H9 (cell line): ENCODE data around the gene PRRX1. TPM values are rescaled to one million over a fixed set of nuclear protein-coding genes. Genes with fewer than 3 reads are reported as not detected.

ENCODE experiments used
- DNase-seq: peaks from one replicate; pipeline ENCODE4 v3.0.0-alpha.2; 2017
- H2AFZ ChIP-seq: one replicate; pipeline ENCODE4 v1.6.1; 2013; ENCODE audit warnings: mild to moderate bottlenecking, low read length, control low read depth, moderate library complexity
- H2AK5ac ChIP-seq: 2 replicates; pipeline ENCODE4 v1.6.1; 2013; ENCODE audit warnings: low read length, control low read depth, mixed read lengths; ENCODE audit not compliant: insufficient read length
- H2BK120ac ChIP-seq: one replicate; pipeline ENCODE4 v1.6.1; 2013; ENCODE audit warnings: low read depth, mild to moderate bottlenecking, low read length, control low read depth, inconsistent platforms; ENCODE audit not compliant: poor library complexity, severe bottlenecking
- H2BK12ac ChIP-seq: 2 replicates; pipeline ENCODE4 v1.6.1; 2013; ENCODE audit warnings: low read length, control low read depth, mixed read lengths, low read depth; ENCODE audit not compliant: insufficient read length
- H2BK15ac ChIP-seq: 2 replicates; pipeline ENCODE4 v1.6.1; 2013; ENCODE audit warnings: low read depth, low read length, control low read depth
- H2BK20ac ChIP-seq: one replicate; pipeline ENCODE4 v1.6.1; 2013; ENCODE audit warnings: low read depth, mild to moderate bottlenecking, low read length, control low read depth, inconsistent platforms; ENCODE audit not compliant: poor library complexity, severe bottlenecking
- H2BK5ac ChIP-seq: 2 replicates; pipeline ENCODE4 v1.6.1; 2013; ENCODE audit warnings: low read length, control low read depth, mixed read lengths; ENCODE audit not compliant: insufficient read length
- H3K14ac ChIP-seq: 2 replicates; pipeline ENCODE4 v1.6.1; 2013; ENCODE audit warnings: low read length, control low read depth; ENCODE audit not compliant: insufficient read depth
- H3K18ac ChIP-seq: 2 replicates; pipeline ENCODE4 v1.6.1; 2013; ENCODE audit warnings: low read depth, mild to moderate bottlenecking, mixed read lengths, low read length, control low read depth; ENCODE audit not compliant: insufficient read length
- H3K23ac ChIP-seq: 2 replicates; pipeline ENCODE4 v1.6.1; 2013; ENCODE audit warnings: low read length, control low read depth, mixed read lengths, low read depth; ENCODE audit not compliant: insufficient read length
- H3K23me2 ChIP-seq: 2 replicates; pipeline ENCODE4 v1.6.1; 2013; ENCODE audit warnings: low read depth, mild to moderate bottlenecking, mixed read lengths, low read length, control low read depth; ENCODE audit not compliant: insufficient read length, poor library complexity, severe bottlenecking
- H3K27ac ChIP-seq: 2 replicates; pipeline ENCODE4 v1.5.1; 2013; ENCODE audit warnings: low read length, control low read depth, mixed read lengths, low read depth; ENCODE audit not compliant: insufficient read length
- H3K27me3 ChIP-seq: 2 replicates; pipeline ENCODE4 v1.6.1; 2013; ENCODE audit warnings: low read length, control low read depth, inconsistent platforms; ENCODE audit not compliant: insufficient read depth
- H3K4ac ChIP-seq: 2 replicates; pipeline ENCODE4 v1.6.1; 2013; ENCODE audit warnings: low read depth, mild to moderate bottlenecking, control low read depth, inconsistent platforms, low read length, moderate library complexity
- H3K4me1 ChIP-seq: 2 replicates; pipeline ENCODE4 v1.6.1; 2013; ENCODE audit warnings: low read length, control low read depth, inconsistent platforms; ENCODE audit not compliant: insufficient read depth
- H3K4me2 ChIP-seq: 2 replicates; pipeline ENCODE4 v1.6.1; 2013; ENCODE audit warnings: low read length, control low read depth, mixed read lengths; ENCODE audit not compliant: insufficient read length, insufficient read depth
- H3K56ac ChIP-seq: 2 replicates; pipeline ENCODE4 v1.6.1; 2013; ENCODE audit warnings: low read depth, mild to moderate bottlenecking, mixed read lengths, low read length, control low read depth; ENCODE audit not compliant: insufficient read length
- H3K79me1 ChIP-seq: 2 replicates; pipeline ENCODE4 v1.6.1; 2013; ENCODE audit warnings: low read depth, mild to moderate bottlenecking, moderate library complexity, low read length, control low read depth, inconsistent platforms; ENCODE audit not compliant: insufficient read depth, poor library complexity, severe bottlenecking
- H3K79me2 ChIP-seq: 2 replicates; pipeline ENCODE4 v1.6.1; 2013; ENCODE audit warnings: low read length, control low read depth, inconsistent platforms; ENCODE audit not compliant: insufficient read depth
- H3K9ac ChIP-seq: 2 replicates; pipeline ENCODE4 v1.6.1; 2013; ENCODE audit warnings: low read length, control low read depth, mixed read lengths; ENCODE audit not compliant: insufficient read length; ENCODE audit errors: extremely low read depth
- H3K9me3 ChIP-seq: one replicate; pipeline ENCODE4 v1.6.1; 2013; ENCODE audit warnings: low read depth, low read length, inconsistent platforms; ENCODE audit not compliant: control insufficient read depth
- H3T11ph ChIP-seq: one replicate; pipeline ENCODE4 v1.6.1; 2013; ENCODE audit warnings: mild to moderate bottlenecking, low read length, control low read depth, inconsistent platforms
- H4K20me1 ChIP-seq: one replicate; pipeline ENCODE4 v1.6.1; 2013; ENCODE audit not compliant: control insufficient read depth, insufficient read length, insufficient read depth
- H4K5ac ChIP-seq: 2 replicates; pipeline ENCODE4 v1.6.1; 2013; ENCODE audit warnings: low read depth, mild to moderate bottlenecking, mixed read lengths, low read length, control low read depth; ENCODE audit not compliant: insufficient read length
- H4K8ac ChIP-seq: replicated peaks from 2 replicates; pipeline ENCODE4 v1.6.1; 2013; ENCODE audit warnings: low read length, control low read depth, mixed read lengths, low read depth; ENCODE audit not compliant: insufficient read length
- H4K91ac ChIP-seq: 2 replicates; pipeline ENCODE4 v1.6.1; 2013; ENCODE audit warnings: low read depth, mild to moderate bottlenecking, moderate library complexity, mixed read lengths, low read length, control low read depth; ENCODE audit not compliant: insufficient read length
- H3K27ac Mint-ChIP-seq, 3 experiments: 2 replicates in 2 of 3; 3 replicates in 1 of 3; pipeline ENCODE4 v1.8.0; 2020 to 2021; ENCODE audit warnings: mixed read lengths in 3 of 3, mild to moderate bottlenecking in 1 of 3, moderate library complexity in 1 of 3
- H3K27me3 Mint-ChIP-seq: 2 replicates; pipeline ENCODE4 v1.8.0; 2021; ENCODE audit warnings: low read depth, mild to moderate bottlenecking, moderate library complexity, mixed read lengths
- H3K36me3 Mint-ChIP-seq, 3 experiments: 2 replicates in 2 of 3; 3 replicates in 1 of 3; pipeline ENCODE4 v1.8.0; 2020 to 2021; ENCODE audit warnings: low read depth in 3 of 3, mixed read lengths in 3 of 3; ENCODE audit not compliant: insufficient read depth in 1 of 3
- H3K4me1 Mint-ChIP-seq, 2 experiments: 2 replicates each; pipeline ENCODE4 v1.8.0; 2020; ENCODE audit warnings: mixed read lengths in 2 of 2
- H3K4me3 Mint-ChIP-seq, 2 experiments: 2 replicates in 1 of 2; 3 replicates in 1 of 2; pipeline ENCODE4 v1.8.0; 2020 to 2021; ENCODE audit warnings: mild to moderate bottlenecking in 2 of 2, mixed read lengths in 2 of 2, moderate library complexity in 1 of 2
- H3K9me3 Mint-ChIP-seq, 2 experiments: 2 replicates in 1 of 2; 3 replicates in 1 of 2; pipeline ENCODE4 v1.8.0; 2020; ENCODE audit warnings: mild to moderate bottlenecking in 2 of 2, mixed read lengths in 2 of 2, moderate library complexity in 1 of 2
- CTCF ChIP-seq: fragments of 200-600 bp; sonication (generic); conservative IDR thresholded peaks from 3 replicates; pipeline ENCODE4 v1.8.0; 2021; ENCODE audit warnings: antibody characterized with exemption, mild to moderate bottlenecking
- whole genome bisulfite sequencing: extraction: QIAGEN DNeasy Blood & Tissue Kit; methylation state at CpG from one replicate; pipeline ENCODE4 v1.1.7; 2013; ENCODE audit warnings: missing lambda C conversion rate, low lambda C conversion rate, mixed read lengths; ENCODE audit not compliant: insufficient read length; ENCODE audit errors: extremely low coverage; 5-methylcytosine and 5-hydroxymethylcytosine counted together
- total RNA-seq: library from RNA; stranded (reverse); gene quantifications from 2 replicates; pipeline ENCODE4 v1.2.1, GENCODE V29; 2021

Gene PRRX1
- total RNA-seq, 1 experiment from 2014 or later: not detected

- H2BK120ac ChIP-seq: no peak overlapping the region
- H4K8ac ChIP-seq: no peak overlapping the region
- H3K4me1 ChIP-seq: no peaks in the 10 kb centered on the region
- no peaks in the 10 kb centered on the region for H3K36me3 Mint-ChIP-seq
- H3K56ac ChIP-seq: no peak overlapping the region
- no peaks in the 10 kb centered on the region for H3K79me1 ChIP-seq
- no peak overlapping the region for H2AK5ac ChIP-seq
- no peak overlapping the region for H3K4me3 Mint-ChIP-seq
- no peak overlapping the region for H2AFZ ChIP-seq
- no peaks in the 10 kb centered on the region for H3K4me1 Mint-ChIP-seq
- H3K27ac ChIP-seq: no peak overlapping the region
- DNase-seq: no peak
- no peak for TF ChIP-seq CTCF
- no peaks in the 10 kb centered on the region for H3K9me3 Mint-ChIP-seq
- no peak overlapping the region for H4K91ac ChIP-seq
- no peak overlapping the region for H3K4ac ChIP-seq
- H3K9ac ChIP-seq: no peak overlapping the region
- no peaks in the 10 kb centered on the region for H3K9me3 ChIP-seq
- H3K27me3 Mint-ChIP-seq: no peaks in the 10 kb centered on the region
- no peak overlapping the region for H2BK5ac ChIP-seq
- no peak overlapping the region for H2BK12ac ChIP-seq
- H3K4me2 ChIP-seq: no peak overlapping the region
- H4K20me1 ChIP-seq: no peaks in the 10 kb centered on the region
- H3K79me2 ChIP-seq: no peaks in the 10 kb centered on the region
- no peaks in the 10 kb centered on the region for H3K27me3 ChIP-seq
- no CpG with 5 or more reads among the region's 11 CpGs for WGBS
- no peak overlapping the region for H3K23ac ChIP-seq
- H2BK20ac ChIP-seq: no peak overlapping the region
- no peak overlapping the region for H4K5ac ChIP-seq
- no peak overlapping the region for H2BK15ac ChIP-seq
- H3K18ac ChIP-seq: no peak overlapping the region
- H3K27ac Mint-ChIP-seq: no peak overlapping the region
- no peaks in the 10 kb centered on the region for H3K23me2 ChIP-seq
- H3K14ac ChIP-seq: no peak overlapping the region
- H3T11ph ChIP-seq: no peak overlapping the region
These were observed 34.7 kb downstream of the PRRX1 start for GRCh38 chr1:170698301-170699275.
